BLaER1 (cell line): ENCODE measurements around the gene LRIG1.

Source experiments
- H3K27ac ChIP-seq: shearing (Covaris generic); formaldehyde crosslinking; 2 replicates; pipeline ENCODE4 v1.8.1; 2022
- H3K27me3 ChIP-seq: shearing (Covaris generic); formaldehyde crosslinking; 2 replicates; pipeline ENCODE4 v1.8.1; 2022
- H3K36me3 ChIP-seq: shearing (Covaris generic); formaldehyde crosslinking; 2 replicates; pipeline ENCODE4 v1.8.1; 2022
- H3K4me1 ChIP-seq: shearing (Covaris generic); formaldehyde crosslinking; 2 replicates; pipeline ENCODE4 v1.8.1; 2022
- H3K4me2 ChIP-seq: shearing (Covaris generic); formaldehyde crosslinking; 2 replicates; pipeline ENCODE4 v1.8.1; 2022
- H3K4me3 ChIP-seq: shearing (Covaris generic); formaldehyde crosslinking; 2 replicates; pipeline ENCODE4 v1.8.1; 2022
- H3K9ac ChIP-seq: shearing (Covaris generic); formaldehyde crosslinking; 2 replicates; pipeline ENCODE4 v1.8.1; 2022
- H3K9me3 ChIP-seq: shearing (Covaris generic); formaldehyde crosslinking; 2 replicates; pipeline ENCODE4 v1.8.1; 2022
- H4K20me1 ChIP-seq: shearing (Covaris generic); formaldehyde crosslinking; 2 replicates; pipeline ENCODE4 v1.8.1; 2022
- Cebpa-rat ChIP-seq: shearing (Covaris generic); IDR thresholded peaks from 2 replicates; pipeline ENCODE4 v1.8.1; 2022

The LRIG1 gene

GRCh38 chr3:66441692-66442091, 59.1 kb downstream of the LRIG1 start:
- peaks cover 98% of the 10 kb centered on the region for H4K20me1 ChIP-seq
- peak overlapping the region; percentile 39; the same call in 1 of the 2 replicates for H3K9ac ChIP-seq
- H3K36me3 ChIP-seq, result peaks cover 74% of the 10 kb centered on the region
- peak overlapping the region; percentile 94 for H3K4me2 ChIP-seq
- peak overlapping the region; percentile 30; the same call in 1 of the 2 replicates for H3K4me3 ChIP-seq
- TF ChIP-seq Cebpa-rat, result no peak
- H3K9me3 ChIP-seq, result no peaks in the 10 kb centered on the region
- H3K27ac ChIP-seq, result peak overlapping the region; percentile 61
- no peaks in the 10 kb centered on the region for H3K27me3 ChIP-seq
- peaks cover 99% of the 10 kb centered on the region for H3K4me1 ChIP-seq

- Histone ChIP-seq H3K9ac (peak overlapping the region; percentile 39; the same call in 1 of the 2 replicates), H3K9me3 (no peaks in the 10 kb centered on the region), H4K20me1 (peaks cover 99% of the 10 kb centered on the region), H3K4me3 (peak overlapping the region; percentile 30), H3K4me2 (peak overlapping the region; percentile 94), H3K27me3 (no peaks in the 10 kb centered on the region), H3K4me1 (peaks cover 100% of the 10 kb centered on the region), H3K27ac (peak overlapping the region; percentile 61), H3K36me3 (peaks cover 70% of the 10 kb centered on the region)
- TF ChIP-seq Cebpa-rat, result no peak
Measured at GRCh38 chr3:66441129-66441528, 59.7 kb downstream of the LRIG1 start.

GRCh38 chr3:66439666-66440344, 61.0 kb downstream of the LRIG1 start:
- peak overlapping the region; percentile 39; the same call in 1 of the 2 replicates for H3K9ac ChIP-seq
- H4K20me1 ChIP-seq, result peaks cover 99% of the 10 kb centered on the region
- peaks cover 69% of the 10 kb centered on the region for H3K36me3 ChIP-seq
- no peaks in the 10 kb centered on the region for H3K27me3 ChIP-seq
- 0 out of 2 replicates have a peak overlapping the region, but pooled peaks have one; percentile 5 for H3K4me3 ChIP-seq
- TF ChIP-seq Cebpa-rat, result no peak
- H3K27ac ChIP-seq, result peak overlapping the region; percentile 61
- peaks cover 100% of the 10 kb centered on the region for H3K4me1 ChIP-seq
- H3K4me2 ChIP-seq, result peak overlapping the region; percentile 94
- H3K9me3 ChIP-seq, result no peaks in the 10 kb centered on the region

- H3K9ac ChIP-seq, result no peak overlapping the region
- H3K4me3 ChIP-seq, result no peak overlapping the region
- peaks cover 56% of the 10 kb centered on the region for H3K36me3 ChIP-seq
- peak overlapping the region; percentile 94 for H3K4me2 ChIP-seq
- H3K4me1 ChIP-seq, result peaks cover 100% of the 10 kb centered on the region
- H3K27me3 ChIP-seq, result no peaks in the 10 kb centered on the region
- peak overlapping the region; percentile 31 for H3K27ac ChIP-seq
- peaks cover 100% of the 10 kb centered on the region for H4K20me1 ChIP-seq
- TF ChIP-seq Cebpa-rat, result no peak
- H3K9me3 ChIP-seq, result no peaks in the 10 kb centered on the region
Measured at GRCh38 chr3:66438046-66438445, 62.8 kb downstream of the LRIG1 start.

GRCh38 chr3:66437341-66437929, 63.4 kb downstream of the LRIG1 start:
- no peaks in the 10 kb centered on the region for H3K9me3 ChIP-seq

GRCh38 chr3:66435989-66436388, 64.8 kb downstream of the LRIG1 start:
- peaks cover 100% of the 10 kb centered on the region for H3K4me1 ChIP-seq
- TF ChIP-seq Cebpa-rat, result no peak
- no peak overlapping the region for H3K4me3 ChIP-seq
- no peak overlapping the region for H3K9ac ChIP-seq
- no peaks in the 10 kb centered on the region for H3K27me3 ChIP-seq
- peaks cover 100% of the 10 kb centered on the region for H4K20me1 ChIP-seq
- H3K4me2 ChIP-seq, result peak overlapping the region; percentile 94
- peaks cover 57% of the 10 kb centered on the region for H3K36me3 ChIP-seq
- no peaks in the 10 kb centered on the region; the same call in 1 of the 2 replicates for H3K9me3 ChIP-seq
- peak overlapping the region; percentile 35 for H3K27ac ChIP-seq

More at GRCh38 chr3:66437341-66437929, 63.4 kb downstream of the LRIG1 start:
- peak overlapping the region; percentile 36 for H3K27ac ChIP-seq
- no peak overlapping the region for H3K9ac ChIP-seq
- peaks cover 56% of the 10 kb centered on the region for H3K36me3 ChIP-seq
- H3K27me3 ChIP-seq, result no peaks in the 10 kb centered on the region
- no peak for TF ChIP-seq Cebpa-rat
- peaks cover 100% of the 10 kb centered on the region for H3K4me1 ChIP-seq
- H4K20me1 ChIP-seq, result peaks cover 100% of the 10 kb centered on the region
- H3K4me2 ChIP-seq, result peak overlapping the region; percentile 94
- H3K4me3 ChIP-seq, result no peak overlapping the region

GRCh38 chr3:66434726-66435125, 66.1 kb downstream of the LRIG1 start:
- H3K4me2 ChIP-seq, result peak overlapping the region; percentile 94
- H3K4me3 ChIP-seq, result no peak overlapping the region
- no peak overlapping the region for H3K27ac ChIP-seq
- no peak for TF ChIP-seq Cebpa-rat
- peaks cover 100% of the 10 kb centered on the region for H3K4me1 ChIP-seq
- H3K36me3 ChIP-seq, result peaks cover 67% of the 10 kb centered on the region
- no peaks in the 10 kb centered on the region; the same call in 1 of the 2 replicates for H3K9me3 ChIP-seq
- no peaks in the 10 kb centered on the region for H3K27me3 ChIP-seq
- peaks cover 100% of the 10 kb centered on the region for H4K20me1 ChIP-seq
- no peak overlapping the region for H3K9ac ChIP-seq

- Histone ChIP-seq H3K4me1 (peaks cover 100% of the 10 kb centered on the region), H3K9me3 (no peaks in the 10 kb centered on the region; the same call in 1 of the 2 replicates), H4K20me1 (peaks cover 100% of the 10 kb centered on the region), H3K4me3 (peak overlapping the region; percentile 40; the same call in 1 of the 2 replicates), H3K4me2 (peak overlapping the region; percentile 94), H3K9ac (peak overlapping the region; percentile 56), H3K27ac (peak overlapping the region; percentile 77), H3K27me3 (no peaks in the 10 kb centered on the region), H3K36me3 (peaks cover 66% of the 10 kb centered on the region)
- no peak for TF ChIP-seq Cebpa-rat
Measured at GRCh38 chr3:66433522-66433782, 67.4 kb downstream of the LRIG1 start.

- peaks cover 63% of the 10 kb centered on the region for H3K36me3 ChIP-seq
- H3K9ac ChIP-seq, result peak overlapping the region; percentile 56
- H3K27ac ChIP-seq, result peak overlapping the region; percentile 77
- H4K20me1 ChIP-seq, result peaks cover 100% of the 10 kb centered on the region
- peaks cover 100% of the 10 kb centered on the region for H3K4me1 ChIP-seq
- H3K9me3 ChIP-seq, result no peaks in the 10 kb centered on the region; the same call in 1 of the 2 replicates
- H3K4me2 ChIP-seq, result peak overlapping the region; percentile 94
- no peak for TF ChIP-seq Cebpa-rat
- H3K4me3 ChIP-seq, result peak overlapping the region; percentile 40
- no peaks in the 10 kb centered on the region for H3K27me3 ChIP-seq
Measured at GRCh38 chr3:66432767-66433521, 67.9 kb downstream of the LRIG1 start.
